HG03139 (cell line): ENCODE data around the gene SRSF2.
"Not testable (repeated sequence)": the region's sequence is repeated elsewhere in the genome, so short reads cannot be mapped to it uniquely, and the experiment has no call there.

Experiments
- ATAC-seq: cut with Tn5 transposase; IDR thresholded peaks from one replicate; pipeline ENCODE4 v1.9.1; 2021; ENCODE audit not compliant: unreplicated experiment

The SRSF2 gene

DNA sequence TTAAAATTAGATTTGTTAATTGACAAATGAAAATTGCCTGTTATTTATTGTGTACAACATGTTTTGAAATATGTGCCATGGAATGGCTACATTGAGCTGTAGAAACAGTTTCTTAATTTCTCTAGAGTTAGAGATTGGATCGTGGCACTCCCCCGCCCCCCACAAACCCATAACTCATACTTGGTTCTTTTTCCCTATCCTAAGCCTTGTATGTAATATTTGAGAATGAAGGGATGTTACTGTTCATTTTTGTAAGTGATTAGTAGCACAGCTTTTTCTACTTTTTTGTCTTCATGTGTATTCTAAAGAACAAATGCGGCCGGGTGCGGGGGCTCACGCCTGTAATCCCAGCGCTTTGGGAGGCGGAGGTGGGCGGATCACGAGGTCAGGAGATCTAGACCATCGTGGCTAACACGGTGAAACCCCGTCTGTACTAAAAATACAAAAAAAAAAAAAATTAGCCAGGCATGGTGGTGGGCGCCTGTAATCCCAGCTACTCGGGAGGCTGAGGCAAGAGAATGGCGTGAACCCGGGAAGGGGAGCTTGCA is 2.5 kb upstream of the SRSF2 start:
- not testable (repeated sequence) for ATAC-seq

DNA sequence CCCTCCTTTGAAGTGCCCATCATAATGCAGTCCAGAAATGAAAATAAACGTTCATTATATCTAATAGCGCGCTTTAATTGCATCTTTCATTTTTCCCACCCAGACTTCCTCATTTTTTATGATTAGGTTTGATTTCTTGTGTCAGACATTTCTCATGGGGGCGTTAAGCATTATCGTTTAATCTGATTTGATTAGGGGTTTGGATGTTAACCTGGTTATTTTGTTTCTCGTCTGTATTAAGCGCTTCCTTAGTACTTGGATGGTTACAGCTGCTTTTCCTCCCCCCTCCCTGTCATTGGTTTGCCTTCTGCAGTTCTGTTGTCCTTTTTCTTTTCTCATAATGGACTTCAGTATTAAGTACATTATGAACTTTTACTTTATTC is 1.3 kb upstream of the SRSF2 start:
- ATAC-seq, result no peak

DNA sequence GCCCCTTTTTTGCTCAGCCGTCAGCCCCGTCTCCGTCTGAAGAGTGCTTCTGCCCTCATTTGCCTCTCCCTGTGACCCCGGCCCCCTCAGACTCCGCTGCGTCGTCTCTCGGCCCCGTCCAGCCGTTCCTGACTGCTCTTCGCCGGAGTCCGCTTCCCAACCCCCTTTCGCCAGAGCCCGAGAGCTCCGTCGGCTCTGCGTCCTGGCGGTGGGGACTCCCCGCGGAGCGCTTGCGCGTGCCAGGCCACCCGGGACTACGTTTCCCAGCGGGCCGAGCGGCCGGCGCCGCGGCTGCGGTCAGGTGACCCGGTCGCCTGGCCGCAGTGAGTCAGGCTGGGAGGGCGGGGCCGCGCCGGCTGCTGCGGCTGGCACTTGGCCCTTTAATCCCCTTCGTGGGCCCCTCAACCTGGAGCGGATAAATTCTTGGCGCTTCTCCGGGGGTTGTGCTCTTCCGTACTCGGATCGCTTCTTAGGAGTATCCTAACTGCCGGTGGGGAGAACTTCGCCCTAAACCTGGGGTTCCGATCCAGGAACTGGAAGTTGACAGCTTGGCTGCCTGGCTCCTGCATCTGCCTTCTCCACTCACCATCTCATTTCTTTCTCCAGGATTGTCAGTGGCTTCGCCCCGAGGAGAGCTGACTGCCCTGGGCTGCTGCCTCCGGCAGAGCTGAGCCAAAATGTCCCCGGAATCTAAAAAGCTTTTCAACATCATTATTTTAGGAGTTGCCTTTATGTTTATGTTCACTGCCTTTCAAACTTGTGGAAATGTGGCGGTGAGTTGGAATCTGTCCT is 741 bp upstream of the SRSF2 start, which contains the start of gene MFSD11:
Gene MFSD11 (plus strand): TSS at position 444 of the 792 bp plus-strand sequence. CDS start 234 bp downstream, at position 678.
- ATAC-seq, result peak; percentile 45

DNA sequence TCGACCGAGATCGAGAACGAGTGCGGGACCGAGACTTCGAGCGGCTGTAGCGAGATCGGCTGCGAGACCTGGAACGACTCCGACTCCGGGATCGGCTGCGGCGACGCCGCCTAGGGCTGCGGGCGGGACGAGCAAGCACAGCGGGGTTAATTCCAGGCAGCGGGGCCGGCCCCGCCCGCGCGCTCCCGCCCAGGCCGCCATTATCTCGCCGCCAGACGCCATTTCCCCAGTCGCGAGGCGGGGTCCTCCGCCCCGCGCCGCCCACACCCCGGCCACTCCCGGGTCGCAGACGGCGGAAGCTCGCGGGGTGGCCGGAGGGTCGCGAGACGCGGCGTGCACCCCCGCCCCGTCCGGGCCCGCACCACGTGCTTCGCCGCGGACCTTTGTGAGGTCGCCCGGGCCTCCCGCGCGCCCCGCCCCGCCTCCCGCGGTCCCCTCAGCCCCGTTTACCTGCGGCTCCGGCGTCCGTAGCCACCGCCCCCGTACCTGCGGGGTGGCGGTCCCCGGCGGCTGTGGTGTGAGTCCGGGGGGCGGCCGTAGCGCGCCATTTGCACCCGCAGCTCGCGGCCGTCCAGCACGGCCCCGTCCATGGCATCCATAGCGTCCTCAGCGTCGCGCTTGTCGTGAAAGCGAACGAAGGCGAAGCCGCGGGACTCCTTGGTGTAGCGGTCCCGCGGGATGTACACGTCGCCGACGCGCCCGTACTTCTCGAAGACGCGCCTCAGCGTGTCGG is 616 bp downstream of the SRSF2 start:
- ATAC-seq, result peak; percentile 11

DNA sequence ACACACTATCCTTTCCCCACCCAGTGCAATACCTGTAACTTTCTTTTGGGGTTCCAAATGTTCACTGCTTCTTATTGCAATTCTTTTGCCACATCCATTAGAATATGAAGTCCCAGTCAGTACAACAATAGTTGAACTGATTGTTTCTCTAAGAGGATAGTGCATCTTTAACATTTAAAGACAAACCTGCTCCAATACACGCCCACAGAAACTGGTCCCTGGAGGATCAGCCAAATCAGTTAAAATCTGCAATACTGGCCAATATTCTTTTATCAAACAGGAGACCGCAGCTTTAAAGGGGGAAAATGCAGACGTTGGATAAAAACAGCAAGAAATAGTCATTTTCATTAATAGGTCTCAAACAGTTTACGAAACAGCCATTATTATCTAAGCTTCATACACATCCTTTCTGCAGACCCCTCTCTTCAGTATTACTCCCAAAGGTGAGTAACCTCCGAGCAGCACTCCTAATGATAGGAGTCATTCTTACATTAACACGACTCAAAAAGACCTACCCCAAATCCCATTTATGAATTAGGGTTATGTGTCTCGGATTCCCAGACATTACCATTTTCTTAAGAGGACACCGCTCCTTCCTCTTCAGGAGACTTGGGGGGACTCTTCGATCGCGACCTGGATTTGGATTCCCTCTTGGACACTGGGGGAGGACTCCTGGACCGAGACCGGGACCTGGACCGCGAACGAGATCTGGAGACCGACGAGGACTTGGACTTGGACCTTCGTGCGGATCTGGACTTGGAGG is 1.4 kb downstream of the SRSF2 start:
- ATAC-seq, result no peak

DNA sequence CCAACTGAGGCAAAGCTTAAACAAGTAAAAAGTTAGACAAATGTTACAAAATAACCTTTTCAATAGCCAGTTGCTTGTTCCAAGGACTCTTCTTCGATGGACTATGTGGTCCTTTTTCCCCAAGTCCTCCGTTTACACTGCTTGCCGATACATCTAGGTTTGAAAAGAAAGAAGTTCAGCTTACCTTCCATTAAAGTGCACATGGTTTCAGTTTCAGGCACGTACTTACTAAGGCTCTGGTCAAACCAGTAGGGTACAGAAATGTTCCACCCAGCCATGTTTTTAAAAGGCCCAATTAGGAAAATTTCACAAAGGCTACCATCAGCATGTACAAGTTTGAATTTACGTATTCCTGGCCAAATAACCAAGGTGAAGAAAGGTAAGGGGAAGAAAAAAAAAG is 2.1 kb downstream of the SRSF2 start:
- ATAC-seq, result no peak

DNA sequence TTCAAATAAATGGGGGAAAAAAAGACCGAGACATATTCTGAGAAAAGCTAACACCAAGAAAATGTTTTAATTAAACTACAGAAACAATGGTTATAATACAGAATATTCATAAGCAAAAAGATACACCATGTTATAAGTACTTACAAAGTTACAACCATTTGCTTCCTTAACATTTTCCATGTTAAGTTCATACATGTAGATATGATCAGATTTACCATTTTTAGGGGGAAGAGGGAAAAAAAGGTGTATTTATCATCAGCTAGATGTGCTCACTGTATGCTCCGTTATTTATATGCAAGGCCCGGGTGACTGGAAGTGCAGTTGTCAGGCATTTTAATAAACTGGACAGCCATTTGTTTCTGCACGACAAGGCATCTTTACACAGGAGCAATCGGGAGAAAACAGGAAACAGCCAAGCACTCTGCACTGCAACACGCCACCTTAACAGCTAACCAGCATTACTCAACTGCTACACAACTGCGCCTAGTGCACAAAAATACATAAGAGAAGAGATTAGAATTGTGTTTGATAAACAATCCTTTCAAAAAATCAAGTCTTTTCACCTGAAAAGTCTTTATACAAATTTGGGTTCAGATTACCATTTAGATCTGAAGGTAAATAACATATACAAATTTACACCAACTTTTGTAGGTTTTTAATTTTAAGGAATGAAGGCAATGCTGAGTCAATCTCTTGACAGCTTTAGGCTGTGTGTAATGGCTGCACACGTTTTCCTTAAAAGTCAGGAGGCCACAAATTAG is 2.9 kb downstream of the SRSF2 start:
- no peak for ATAC-seq

DNA sequence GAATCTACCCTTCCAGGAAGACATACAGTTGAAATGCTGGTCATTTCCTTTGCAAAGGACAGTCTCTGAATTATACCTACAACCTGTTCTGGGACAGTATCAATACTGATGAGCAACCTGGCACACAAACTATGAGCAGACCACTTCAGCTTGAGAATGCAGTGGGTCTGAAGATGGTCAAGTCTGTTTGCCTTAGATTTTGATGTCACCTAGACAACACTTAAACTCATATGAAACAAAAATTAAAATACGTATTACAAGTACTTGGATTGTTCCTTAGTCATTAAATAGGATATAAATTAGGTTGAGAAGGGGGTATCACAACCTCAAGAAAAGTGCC is 3.5 kb downstream of the SRSF2 start:
- no peak for ATAC-seq

DNA sequence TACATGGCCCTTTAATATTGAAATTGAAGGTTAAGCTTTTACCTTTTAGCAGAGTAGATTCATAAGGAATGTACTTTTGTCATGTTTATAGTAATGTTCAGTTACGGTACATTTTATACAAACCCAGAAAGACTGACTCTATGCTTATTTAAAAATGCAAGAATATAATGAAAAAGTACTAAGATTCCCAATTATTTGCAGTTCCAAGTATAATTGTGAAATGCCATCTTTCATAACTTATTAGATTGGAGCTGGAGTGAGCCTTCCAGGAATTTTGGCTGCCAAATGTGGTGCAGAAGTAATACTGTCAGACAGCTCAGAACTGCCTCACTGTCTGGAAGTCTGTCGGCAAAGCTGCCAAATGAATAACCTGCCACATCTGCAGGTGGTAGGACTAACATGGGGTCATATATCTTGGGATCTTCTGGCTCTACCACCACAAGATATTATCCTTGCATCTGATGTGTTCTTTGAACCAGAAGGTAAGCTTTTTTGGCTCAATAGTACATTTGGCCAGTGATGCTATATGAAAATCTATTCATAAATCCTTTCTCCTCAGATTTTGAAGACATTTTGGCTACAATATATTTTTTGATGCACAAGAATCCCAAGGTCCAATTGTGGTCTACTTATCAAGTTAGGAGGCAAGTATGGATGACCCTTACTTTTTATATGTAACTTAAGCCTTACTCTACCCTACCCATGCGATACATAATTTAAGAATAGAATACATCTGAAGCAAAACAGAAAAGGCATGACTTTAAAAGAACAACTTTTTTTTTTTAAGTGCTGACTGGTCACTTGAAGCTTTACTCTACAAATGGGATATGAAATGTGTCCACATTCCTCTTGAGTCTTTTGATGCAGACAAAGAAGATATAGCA is 4.2 kb downstream of the SRSF2 start:
- ATAC-seq, result no peak

DNA sequence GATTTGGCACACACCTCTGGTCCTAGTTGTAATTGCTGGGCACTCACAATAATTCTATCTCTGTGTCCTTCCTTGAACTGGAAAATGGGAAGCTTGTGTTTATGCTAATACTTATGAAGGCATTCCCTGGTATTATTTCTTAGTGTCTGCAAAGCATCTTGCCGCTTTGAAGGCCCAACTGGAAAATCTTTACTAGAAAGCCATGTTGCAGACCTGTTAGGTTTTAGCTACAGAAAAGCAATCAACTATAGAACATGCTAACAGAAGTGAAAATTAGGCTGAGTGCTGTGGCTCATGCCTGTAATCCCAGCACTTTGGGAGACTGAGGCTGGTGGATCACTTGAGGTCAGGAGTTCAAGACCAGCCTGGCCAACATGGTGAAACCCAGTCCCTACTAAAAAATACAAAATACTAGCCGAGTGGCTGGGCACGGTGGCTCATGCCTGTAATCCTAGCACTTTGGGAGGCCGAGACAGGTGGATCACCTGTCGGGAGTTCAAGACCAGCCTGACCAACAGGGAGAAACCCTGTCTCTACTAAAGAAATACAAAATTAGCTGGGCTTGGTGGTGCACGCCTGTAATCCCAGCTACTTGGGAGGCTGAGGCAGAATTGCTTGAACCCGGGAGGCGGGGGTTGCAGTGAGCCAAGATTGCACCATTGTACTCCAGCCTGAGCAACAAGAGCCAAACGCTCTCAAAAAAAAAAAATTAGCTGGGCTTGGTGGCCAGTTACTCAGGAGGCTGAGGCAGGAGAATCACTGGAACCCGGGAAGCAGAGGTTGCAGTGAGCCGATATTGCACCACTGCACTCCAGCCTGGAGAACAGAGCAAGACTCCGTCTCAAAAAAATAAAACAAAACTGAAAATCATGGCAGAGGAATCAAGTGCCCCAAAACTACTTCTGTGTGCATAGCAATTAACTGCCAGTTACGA is 5.1 kb downstream of the SRSF2 start:
- ATAC-seq, result not testable (repeated sequence)

DNA sequence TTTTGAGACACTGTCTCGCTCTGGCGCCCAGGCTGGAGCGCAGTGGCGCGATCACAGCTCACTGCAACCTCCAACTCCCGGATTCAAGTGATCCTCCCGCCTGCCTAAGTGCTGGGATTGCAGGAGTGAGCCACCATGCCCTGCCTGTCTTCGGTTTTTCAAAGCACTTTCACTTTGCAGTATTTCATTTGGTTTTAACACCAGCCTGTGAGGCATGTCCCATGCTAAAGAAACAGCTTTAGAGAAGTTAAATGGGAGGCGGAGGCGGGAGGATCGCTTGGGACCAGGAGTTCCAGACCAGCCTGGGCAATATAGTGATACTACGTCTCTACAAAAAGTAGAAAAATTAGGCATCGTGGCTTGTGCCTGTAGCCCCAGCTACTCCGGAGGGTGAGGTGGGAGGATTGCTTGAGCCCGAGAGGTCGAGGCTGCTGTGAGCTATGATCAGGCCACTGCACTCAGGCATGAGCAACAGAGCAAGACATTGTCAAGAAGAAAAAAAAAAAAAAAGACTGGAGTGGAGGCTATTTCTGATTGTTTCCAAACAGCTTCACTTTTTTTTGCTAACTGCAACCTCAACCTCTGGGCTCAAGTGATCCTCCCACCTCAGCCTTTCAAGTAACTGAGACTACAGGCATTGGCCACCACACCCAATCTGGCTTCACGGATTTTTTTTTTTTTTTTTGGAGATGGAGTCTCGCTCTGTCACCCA is 9.2 kb downstream of the SRSF2 start:
- ATAC-seq, result no peak

DNA sequence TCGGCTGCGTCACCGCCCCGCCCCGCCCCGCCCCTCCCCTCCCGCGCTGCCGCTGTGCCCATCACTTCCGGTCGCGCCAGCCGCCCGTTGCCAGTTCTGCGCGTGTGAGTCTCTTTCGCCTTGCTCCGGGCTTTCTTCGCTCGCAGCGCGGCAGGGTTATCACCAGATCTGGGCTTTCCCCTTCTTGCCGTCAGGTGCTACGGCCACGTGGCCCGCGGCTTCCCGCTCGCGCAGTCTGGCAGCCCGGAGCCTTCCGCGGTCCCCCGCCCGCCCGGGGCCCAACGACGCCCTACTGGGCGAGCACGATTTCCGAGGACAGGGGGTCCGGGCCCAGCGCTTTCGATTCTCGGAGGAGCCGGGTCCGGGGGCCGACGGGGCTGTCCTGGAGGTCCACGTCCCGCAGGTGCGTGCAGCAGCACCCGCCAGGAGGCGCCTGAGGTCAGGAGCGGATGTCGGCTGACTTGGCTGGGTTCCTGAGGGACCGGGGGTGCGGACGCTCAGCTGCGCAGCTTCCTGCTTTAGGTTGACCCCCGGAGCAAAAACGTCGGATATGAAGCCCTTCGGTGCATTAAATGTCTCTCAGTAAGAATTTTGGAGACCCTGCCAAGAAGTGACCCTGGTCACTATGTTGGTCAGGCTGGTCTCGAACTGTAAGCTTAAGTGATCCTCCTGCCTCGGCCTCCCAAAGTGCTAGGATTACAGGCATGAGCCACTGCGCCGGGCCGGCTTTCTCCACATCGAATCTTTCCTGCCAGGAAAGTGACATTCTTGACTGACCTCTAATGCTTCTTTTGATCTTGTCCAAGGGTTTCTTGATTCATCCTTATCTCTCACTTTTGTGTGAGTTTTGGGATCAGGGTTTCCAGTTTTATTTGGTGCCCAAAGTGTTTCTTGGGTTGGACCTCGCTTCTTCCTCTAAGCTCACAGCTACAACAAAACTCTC is 10.1 kb downstream of the SRSF2 start, which contains the start of gene METTL23:
Gene METTL23 (plus strand): TSS at position 64 of the 943 bp plus-strand sequence. CDS start 2,872 bp downstream, outside the sequence.
- peak; percentile 48 for ATAC-seq

DNA sequence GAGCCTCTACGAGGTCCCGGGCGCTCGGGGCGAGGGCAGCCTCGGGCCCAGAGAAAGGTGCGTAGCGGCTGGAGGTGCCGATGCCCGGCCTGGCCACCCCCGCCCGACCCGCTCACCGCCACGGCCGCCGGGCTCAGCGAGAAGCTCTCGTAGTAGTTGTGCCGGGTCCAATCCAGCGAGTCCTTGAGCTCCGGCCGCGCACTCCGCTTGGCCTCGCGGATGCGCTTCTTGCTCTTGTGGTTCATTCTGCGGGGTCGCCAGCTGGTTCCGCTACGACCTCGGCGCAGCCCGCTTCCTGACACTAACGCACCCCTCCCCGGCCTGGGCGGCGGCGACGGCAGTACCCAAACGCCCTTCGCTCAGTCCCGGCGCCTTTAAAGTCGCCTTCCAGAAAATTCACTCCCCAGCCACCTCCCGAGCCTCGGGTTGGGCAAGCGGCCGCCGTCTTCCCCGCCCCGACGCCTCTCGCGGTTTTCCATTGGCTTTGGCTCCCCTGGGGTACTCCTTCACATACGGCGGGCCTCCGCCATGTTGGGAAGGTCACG is 10.8 kb downstream of the SRSF2 start, which contains the start of gene JMJD6:
Gene JMJD6 (minus strand): TSS at position 376 of the 545 bp plus-strand sequence. CDS start 131 bp downstream, at position 245.
- peak; percentile 71 for ATAC-seq

DNA sequence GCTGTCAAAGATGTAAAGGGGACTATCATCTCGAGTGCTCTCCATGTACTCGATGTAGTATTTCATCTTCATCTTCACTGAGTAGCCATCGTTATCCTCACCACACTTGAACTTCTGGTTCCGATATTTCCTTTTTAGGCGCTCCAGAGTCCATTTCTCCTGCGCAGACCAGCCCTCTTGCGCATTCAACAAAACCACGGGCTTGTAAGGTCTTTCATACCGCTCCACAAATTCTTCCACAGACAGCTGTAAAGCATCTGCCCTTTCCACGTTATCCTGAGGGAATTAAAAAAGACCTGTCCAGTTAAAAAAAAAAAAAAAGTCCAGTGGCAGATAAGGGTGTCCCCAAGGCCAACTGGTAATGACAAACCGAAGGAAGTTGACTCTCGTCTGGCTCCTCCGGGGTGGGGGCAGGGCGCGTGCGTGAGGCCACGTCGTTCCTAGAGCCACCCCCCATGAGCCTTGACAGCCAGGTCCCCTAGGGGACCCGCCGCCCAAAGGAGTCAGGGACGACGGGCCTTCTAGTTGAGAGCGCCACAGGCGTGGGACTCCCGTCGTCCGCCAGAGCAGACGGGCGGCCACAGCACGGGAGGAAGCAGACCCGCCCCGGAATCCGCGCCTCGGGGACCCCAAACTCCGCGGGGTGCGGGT is 11.4 kb downstream of the SRSF2 start:
- peak; percentile 14 for ATAC-seq

DNA sequence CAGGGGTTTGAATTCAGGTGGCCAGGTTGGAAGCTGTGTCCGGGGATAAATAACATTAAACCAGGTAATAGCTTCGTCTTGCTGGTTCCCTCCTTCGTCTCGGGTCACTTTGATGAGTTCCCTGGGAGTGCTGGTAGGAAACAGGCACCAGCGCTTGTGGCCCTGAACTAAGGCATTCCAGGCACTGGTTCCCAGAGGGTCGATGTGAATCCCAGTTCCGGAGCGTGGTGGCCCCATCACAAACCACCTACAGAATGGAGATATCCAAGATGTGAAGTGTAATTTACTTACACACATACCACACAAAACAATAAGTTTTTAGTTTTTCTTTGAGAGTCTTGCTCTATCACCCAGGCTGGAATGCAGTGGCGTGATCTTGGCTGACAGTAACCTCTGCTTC is 13.3 kb downstream of the SRSF2 start:
- no peak for ATAC-seq

DNA sequence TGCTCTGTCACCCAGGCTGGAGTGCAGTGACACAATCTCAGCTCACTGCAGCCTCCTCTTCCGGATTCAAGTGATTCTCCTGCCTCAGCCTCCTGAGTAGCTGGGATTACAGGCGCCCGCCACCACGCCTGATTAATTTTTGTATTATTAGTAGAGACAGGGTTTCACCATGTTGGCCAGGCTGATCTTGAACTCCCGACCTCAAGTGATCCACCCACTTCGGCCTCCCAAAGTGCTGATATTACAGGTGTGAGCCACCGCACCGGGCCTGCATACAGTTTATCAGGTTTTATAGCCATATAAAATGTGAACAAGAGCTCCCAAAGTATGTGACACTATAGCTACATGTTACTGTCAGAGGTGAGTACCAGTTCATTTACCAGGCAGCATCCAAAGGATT is 14.2 kb downstream of the SRSF2 start:
- ATAC-seq, result not testable (repeated sequence)
